Karpas-422 (cell line): ENCODE results near the gene SLC4A11. TPM values are rescaled to one million over a fixed set of nuclear protein-coding genes. Genes with fewer than 3 reads are reported as not detected.

Experiments used
- DNase-seq: peaks from one replicate; pipeline ENCODE4 v3.0.0-alpha.2; 2015
- H2AFZ ChIP-seq: fragments of 200-600 bp; sonication (generic); 2 replicates; pipeline ENCODE4 v1.6.1; 2014; ENCODE audit warnings: antibody characterized with exemption, low read length, mixed read lengths
- H3K27ac ChIP-seq: fragments of 200-600 bp; sonication (generic); 2 replicates; pipeline ENCODE4 v1.5.1; 2014; ENCODE audit warnings: mild to moderate bottlenecking, low read length, moderate library complexity
- H3K27me3 ChIP-seq: fragments of 200-600 bp; sonication (generic); 2 replicates; pipeline ENCODE4 v1.6.1; 2014; ENCODE audit warnings: low read length, mixed read lengths
- H3K36me3 ChIP-seq: fragments of 200-600 bp; sonication (generic); 2 replicates; pipeline ENCODE4 v1.6.1; 2014; ENCODE audit warnings: low read length, mixed read lengths; ENCODE audit not compliant: insufficient read depth
- H3K4me1 ChIP-seq: fragments of 200-600 bp; sonication (generic); 2 replicates; pipeline ENCODE4 v1.6.1; 2014; ENCODE audit warnings: mild to moderate bottlenecking, low read length, mixed read lengths
- H3K4me2 ChIP-seq: fragments of 200-600 bp; sonication (generic); 2 replicates; pipeline ENCODE4 v1.6.1; 2014; ENCODE audit warnings: low read length, low read depth, mild to moderate bottlenecking; ENCODE audit not compliant: poor library complexity, severe bottlenecking
- H3K4me3 ChIP-seq: fragments of 200-600 bp; sonication (generic); 2 replicates; pipeline ENCODE4 v1.5.1; 2014; ENCODE audit warnings: mild to moderate bottlenecking, antibody characterized with exemption, low read length, mixed read lengths
- H3K79me2 ChIP-seq: fragments of 200-600 bp; sonication (generic); 2 replicates; pipeline ENCODE4 v1.6.1; 2014; ENCODE audit warnings: mild to moderate bottlenecking, low read length, mixed read lengths
- H3K9ac ChIP-seq: fragments of 200-600 bp; sonication (generic); 2 replicates; pipeline ENCODE4 v1.6.0; 2014; ENCODE audit warnings: low read length
- H3K9me2 ChIP-seq: fragments of 200-600 bp; sonication (generic), shearing (Covaris generic); replicated peaks from 2 replicates; pipeline ENCODE4 v1.6.0; 2014; ENCODE audit warnings: mild to moderate bottlenecking, low read length, moderate library complexity; ENCODE audit not compliant: insufficient read depth
- H3K9me3 ChIP-seq: fragments of 300-700, 200-600 bp; sonication (generic); 2 replicates; pipeline ENCODE4 v1.6.1; 2014; ENCODE audit warnings: low read length, mixed read lengths
- H4K20me1 ChIP-seq: fragments of 200-600 bp; sonication (generic); 2 replicates; pipeline ENCODE4 v1.6.1; 2014; ENCODE audit warnings: mild to moderate bottlenecking, antibody characterized with exemption, low read length, low read depth; ENCODE audit not compliant: insufficient read depth
- total RNA-seq: library from RNA; depleted of rRNA; stranded (reverse); fragments of >200 nt; shearing (Covaris generic); gene quantifications from 2 replicates; pipeline ENCODE4 v1.2.3, GENCODE V29; 2014; ENCODE audit warnings: low replicate concordance

Gene SLC4A11
- total RNA-seq, 1 experiment from 2014 or later, result 0.60 TPM

DNA sequence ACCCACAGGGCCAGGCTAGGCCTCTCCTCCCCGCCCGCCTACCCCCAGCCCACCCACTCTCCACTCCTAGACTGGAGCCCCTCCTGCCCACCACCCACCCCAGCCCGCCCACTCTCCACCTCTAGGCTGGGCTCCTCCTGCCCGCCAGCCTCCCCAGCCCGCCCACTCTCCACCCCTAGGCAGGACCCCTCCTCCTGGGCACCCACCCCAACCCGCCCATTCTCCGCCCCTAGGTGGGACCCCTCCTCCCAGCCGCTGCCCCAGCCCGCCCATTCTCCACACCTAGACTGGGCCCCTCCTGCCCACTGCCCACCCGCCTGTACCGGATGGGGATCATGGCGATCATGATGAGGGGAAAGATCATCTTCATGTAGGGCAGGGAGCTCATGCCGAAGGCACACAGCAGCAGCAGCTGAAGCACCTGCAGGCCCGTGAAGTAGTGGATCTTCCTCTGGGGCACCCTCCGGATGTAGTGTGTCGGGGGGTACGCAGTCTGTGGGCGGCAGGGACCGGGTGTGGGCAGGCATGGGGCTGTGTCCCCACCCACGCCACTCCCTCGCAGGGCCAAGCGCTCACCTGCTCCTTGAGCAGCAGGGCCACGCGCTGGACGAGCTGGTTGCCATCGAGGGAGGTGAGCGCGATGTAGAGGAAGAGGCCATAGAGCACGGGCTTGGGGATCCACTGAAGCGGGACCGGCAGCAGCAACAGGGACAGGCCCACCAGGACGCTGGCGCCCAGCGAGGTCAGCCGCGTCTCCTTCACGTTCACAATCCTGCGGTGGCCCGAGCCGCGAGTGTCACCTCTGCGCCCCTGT lies 10.8 kb downstream of the SLC4A11 start:
- H2AFZ ChIP-seq, result no peak overlapping the region
- no peaks in the 10 kb centered on the region for H3K4me1 ChIP-seq
- no peaks in the 10 kb centered on the region for H3K36me3 ChIP-seq
- no peaks in the 10 kb centered on the region for H3K27me3 ChIP-seq
- no peak overlapping the region for H3K9ac ChIP-seq
- no peaks in the 10 kb centered on the region for H3K9me2 ChIP-seq
- H3K4me2 ChIP-seq, result no peak overlapping the region
- H3K79me2 ChIP-seq, result no peaks in the 10 kb centered on the region
- no peaks in the 10 kb centered on the region for H3K9me3 ChIP-seq
- no peak overlapping the region for H3K27ac ChIP-seq
- no peaks in the 10 kb centered on the region for H4K20me1 ChIP-seq
- H3K4me3 ChIP-seq, result no peak overlapping the region
- DNase-seq, result no peak

DNA sequence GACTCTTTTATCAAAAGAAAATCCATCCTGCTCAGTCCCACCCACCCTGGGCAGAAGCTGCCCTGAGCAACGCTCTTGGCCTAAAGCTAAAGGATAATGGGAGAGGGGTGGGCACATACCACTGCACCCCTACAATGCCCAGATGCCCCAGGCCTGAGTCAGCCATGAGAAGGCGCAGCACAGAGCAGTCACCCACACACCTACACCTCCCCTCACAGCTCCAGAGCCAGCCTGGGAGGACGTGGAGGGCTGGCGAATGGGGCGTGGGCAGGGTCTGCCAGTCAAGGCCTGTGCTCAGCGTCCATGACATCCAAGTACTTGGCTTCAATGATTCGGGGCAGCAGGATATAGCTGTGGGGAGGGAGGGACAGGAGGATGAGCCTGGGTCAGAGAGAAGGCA lies 11.5 kb downstream of the SLC4A11 start:
- Histone ChIP-seq H2AFZ (no peak overlapping the region), H3K9me2 (no peaks in the 10 kb centered on the region), H3K27me3 (no peaks in the 10 kb centered on the region), H3K27ac (no peak overlapping the region), H3K9me3 (no peaks in the 10 kb centered on the region), H3K79me2 (no peaks in the 10 kb centered on the region), H3K36me3 (no peaks in the 10 kb centered on the region), H3K9ac (no peak overlapping the region), H3K4me2 (no peak overlapping the region), H4K20me1 (no peaks in the 10 kb centered on the region), H3K4me1 (no peaks in the 10 kb centered on the region), H3K4me3 (no peak overlapping the region)
- no peak for DNase-seq

DNA sequence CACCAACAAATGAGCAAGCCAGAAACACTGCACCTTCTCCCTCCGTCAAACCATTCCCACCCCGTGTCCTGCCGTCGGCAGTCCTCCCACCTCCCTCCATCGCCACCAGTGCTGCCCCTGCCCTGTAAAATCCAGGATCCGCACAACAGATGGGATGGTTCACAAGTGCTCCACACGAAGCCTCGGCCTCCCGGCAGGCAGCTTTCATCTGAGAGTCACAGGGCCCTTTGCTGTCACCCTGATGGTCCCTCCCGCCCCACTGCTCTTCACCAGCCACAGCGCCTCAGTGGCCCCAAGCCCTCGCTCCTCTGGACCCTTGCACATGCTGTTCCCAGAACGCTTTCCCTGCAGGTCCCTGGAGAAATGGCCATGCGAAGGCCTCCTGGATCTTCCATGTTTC lies 12.1 kb downstream of the SLC4A11 start:
- H3K4me3 ChIP-seq, result no peak overlapping the region
- no peaks in the 10 kb centered on the region for H3K9me3 ChIP-seq
- no peaks in the 10 kb centered on the region for H3K27me3 ChIP-seq
- no peak overlapping the region for H3K9ac ChIP-seq
- H3K79me2 ChIP-seq, result no peaks in the 10 kb centered on the region
- no peaks in the 10 kb centered on the region for H3K9me2 ChIP-seq
- DNase-seq, result no peak
- H3K36me3 ChIP-seq, result no peaks in the 10 kb centered on the region
- H2AFZ ChIP-seq, result no peak overlapping the region
- no peaks in the 10 kb centered on the region for H4K20me1 ChIP-seq
- H3K4me2 ChIP-seq, result no peak overlapping the region
- no peaks in the 10 kb centered on the region for H3K4me1 ChIP-seq
- H3K27ac ChIP-seq, result no peak overlapping the region

DNA sequence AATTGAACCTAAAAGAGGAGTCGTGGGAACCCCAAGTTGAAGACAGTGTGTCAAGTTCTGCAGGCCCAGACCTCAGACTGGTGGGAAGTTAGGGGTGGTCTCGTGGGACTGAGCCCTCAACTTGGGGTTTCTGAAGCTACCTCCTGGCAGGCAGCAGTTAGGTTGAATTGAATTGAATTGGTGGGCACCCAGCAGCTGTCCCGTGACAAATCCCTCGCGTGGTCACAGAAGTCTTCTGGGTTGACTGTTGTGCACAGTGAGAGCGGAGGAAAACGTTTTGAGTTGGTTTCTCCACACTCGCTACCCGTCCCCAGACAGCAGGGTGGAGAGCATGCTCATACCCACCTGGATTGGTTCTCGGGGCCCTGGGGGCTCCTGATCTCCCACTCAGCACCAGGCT lies 12.9 kb downstream of the SLC4A11 start:
- H3K27ac ChIP-seq, result no peak overlapping the region
- no peaks in the 10 kb centered on the region for H3K9me2 ChIP-seq
- no peaks in the 10 kb centered on the region for H3K4me1 ChIP-seq
- no peak overlapping the region for H3K4me3 ChIP-seq
- H3K4me2 ChIP-seq, result no peak overlapping the region
- H3K27me3 ChIP-seq, result no peaks in the 10 kb centered on the region
- no peaks in the 10 kb centered on the region for H3K79me2 ChIP-seq
- no peaks in the 10 kb centered on the region for H4K20me1 ChIP-seq
- H3K9ac ChIP-seq, result no peak overlapping the region
- no peaks in the 10 kb centered on the region for H3K9me3 ChIP-seq
- H2AFZ ChIP-seq, result no peak overlapping the region
- no peak for DNase-seq
- no peaks in the 10 kb centered on the region for H3K36me3 ChIP-seq

DNA sequence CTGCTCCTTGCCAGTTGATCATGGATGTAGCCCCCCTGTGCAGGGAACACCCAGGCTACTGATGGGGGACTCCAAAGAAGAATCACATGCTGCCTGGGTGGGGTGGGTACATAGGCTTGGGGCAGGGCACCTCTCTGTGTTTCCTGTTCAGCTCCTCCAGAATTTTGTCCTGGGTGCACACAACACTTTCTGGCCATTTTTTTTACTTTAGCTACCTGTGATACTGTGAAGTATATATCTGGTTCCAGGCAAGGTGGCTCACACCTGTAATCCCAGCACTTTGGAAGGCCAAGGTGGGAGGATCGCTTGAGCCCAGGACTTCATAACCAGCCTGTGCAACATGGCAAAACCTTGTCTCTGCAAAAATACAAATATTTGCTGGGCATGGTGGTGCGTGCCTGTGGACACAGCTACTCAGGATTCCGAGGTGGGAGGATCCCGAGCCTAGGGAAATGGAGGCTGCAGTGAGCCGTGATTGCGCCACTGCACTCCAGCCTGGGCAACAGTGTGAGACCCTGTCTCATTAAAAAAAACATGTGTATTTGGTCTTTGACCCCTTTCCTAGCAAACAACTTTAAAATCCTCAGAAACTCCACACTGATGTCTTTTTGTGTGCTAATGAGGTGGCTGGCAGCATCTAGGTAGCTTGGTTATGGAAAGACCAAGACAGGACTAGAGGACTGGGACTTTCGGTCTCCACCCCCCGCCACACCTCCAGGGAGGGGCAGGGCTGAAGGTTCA lies 14.1 kb downstream of the SLC4A11 start:
- Histone ChIP-seq H3K4me2 (no peak overlapping the region), H3K9me3 (no peaks in the 10 kb centered on the region), H3K36me3 (no peaks in the 10 kb centered on the region), H3K9me2 (no peaks in the 10 kb centered on the region), H3K4me3 (no peak overlapping the region), H3K9ac (no peak overlapping the region), H3K27me3 (no peaks in the 10 kb centered on the region), H3K27ac (no peak overlapping the region), H4K20me1 (no peaks in the 10 kb centered on the region), H3K79me2 (no peaks in the 10 kb centered on the region), H2AFZ (no peak overlapping the region), H3K4me1 (no peaks in the 10 kb centered on the region)
- no peak for DNase-seq

DNA sequence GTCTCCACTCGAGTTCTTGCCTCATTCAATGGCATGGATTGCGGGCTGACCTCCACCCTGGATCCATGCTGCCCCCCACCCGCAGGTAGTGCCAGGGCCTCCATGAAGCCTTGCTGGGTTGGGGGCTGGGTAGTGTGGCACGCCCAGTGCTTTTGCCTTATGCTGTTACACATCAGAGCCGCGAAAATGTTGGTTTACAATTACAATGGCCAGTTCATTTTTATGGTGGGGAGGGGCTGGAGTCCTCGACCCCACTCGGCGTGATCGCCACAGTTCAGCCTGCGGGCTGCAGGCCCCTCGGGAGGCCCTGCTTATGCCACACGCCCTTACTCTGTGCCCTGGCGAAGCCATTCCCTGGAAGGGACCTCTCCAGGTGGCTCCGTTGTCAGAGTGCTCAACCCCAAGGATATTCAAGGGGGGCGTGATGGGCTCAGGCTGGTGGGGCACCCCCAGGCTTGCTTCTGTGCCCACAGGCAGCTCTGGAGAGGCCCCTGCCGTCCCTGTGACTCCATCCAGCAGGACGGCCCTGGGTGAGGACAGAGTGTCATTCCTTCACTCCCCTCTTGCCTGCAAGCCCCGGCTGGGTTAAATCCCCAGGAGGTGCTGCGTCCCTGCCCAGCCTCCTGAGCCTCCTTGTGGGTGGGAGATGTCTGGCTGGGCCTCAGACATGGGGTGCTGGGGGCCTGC lies 14.9 kb downstream of the SLC4A11 start:
- Histone ChIP-seq H2AFZ (no peak overlapping the region), H3K36me3 (no peaks in the 10 kb centered on the region), H3K79me2 (no peaks in the 10 kb centered on the region), H3K4me3 (no peak overlapping the region), H3K4me2 (no peak overlapping the region), H3K9me2 (no peaks in the 10 kb centered on the region), H3K27me3 (no peaks in the 10 kb centered on the region), H3K27ac (no peak overlapping the region), H3K9ac (no peak overlapping the region), H4K20me1 (no peaks in the 10 kb centered on the region), H3K4me1 (no peaks in the 10 kb centered on the region), H3K9me3 (no peaks in the 10 kb centered on the region)
- DNase-seq, result no peak

DNA sequence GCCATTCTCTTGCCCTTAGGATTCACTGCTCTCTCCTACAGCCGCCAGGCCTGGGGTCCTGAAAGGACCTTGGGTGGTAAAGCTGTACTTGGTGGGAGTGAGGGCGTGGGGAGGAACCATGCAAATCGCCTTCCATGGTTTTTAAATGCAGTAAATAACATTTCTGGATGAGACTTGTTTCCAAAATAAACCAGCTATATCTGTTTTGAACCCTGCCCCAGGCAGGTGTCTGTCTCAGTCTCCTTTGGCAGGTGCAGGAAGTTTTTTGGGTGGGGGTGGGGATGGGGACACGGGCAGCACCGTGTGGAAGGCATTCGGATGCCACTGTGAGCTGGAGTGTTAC lies 15.4 kb downstream of the SLC4A11 start:
- H3K9ac ChIP-seq, result no peak overlapping the region
- H3K4me1 ChIP-seq, result no peaks in the 10 kb centered on the region
- no peaks in the 10 kb centered on the region for H3K36me3 ChIP-seq
- DNase-seq, result no peak
- H3K4me3 ChIP-seq, result no peak overlapping the region
- H3K9me2 ChIP-seq, result no peaks in the 10 kb centered on the region
- no peaks in the 10 kb centered on the region for H3K9me3 ChIP-seq
- H2AFZ ChIP-seq, result no peak overlapping the region
- H3K79me2 ChIP-seq, result no peaks in the 10 kb centered on the region
- H3K27me3 ChIP-seq, result no peaks in the 10 kb centered on the region
- no peak overlapping the region for H3K4me2 ChIP-seq
- no peak overlapping the region for H3K27ac ChIP-seq
- no peaks in the 10 kb centered on the region for H4K20me1 ChIP-seq
